ENCODE measurements around the gene ETV5. TPM values are rescaled to one million over a fixed set of nuclear protein-coding genes. Genes with fewer than 3 reads are reported as not detected.

The ETV5 gene
- polyA plus RNA-seq, 2 donors, result 1.0 to 2.0 TPM

- 60 to 68% methylated on average over 12 of the region's 12 CpGs for WGBS, 2 donors
- H3K27ac ChIP-seq (ENCODE audit: low read depth in 2 of 2, low read length in 1 of 2), result no peak overlapping the region
- peaks cover 3 to 4% of the 10 kb centered on the region in 2 donors for H3K4me1 ChIP-seq (ENCODE audit: control insufficient read depth in 2 of 2, insufficient read depth in 2 of 2, low read length in 1 of 2)
- H3K36me3 ChIP-seq (ENCODE audit: control insufficient read depth in 2 of 2, insufficient read depth in 2 of 2, low read length in 1 of 2), result no peaks in the 10 kb centered on the region
- H3K4me3 ChIP-seq (ENCODE audit: low read depth in 1 of 2, low read length in 2 of 2), result no peak overlapping the region
- peaks cover 0 to 5% of the 10 kb centered on the region in 2 donors for H3K27me3 ChIP-seq (ENCODE audit: control insufficient read depth in 1 of 2, insufficient read depth in 2 of 2, low read length in 2 of 2)
- H3K9me3 ChIP-seq (ENCODE audit: control insufficient read depth in 2 of 2, insufficient read depth in 1 of 2, low read depth in 1 of 2, low read length in 1 of 2), result no peaks in the 10 kb centered on the region
These were observed 2.4 kb upstream of the ETV5 start for GRCh38 chr3:186110975-186111974.

GRCh38 chr3:186109897-186110803 lies 1.3 kb upstream of the ETV5 start:
- Histone ChIP-seq H3K4me3 (ENCODE audit: low read depth in 1 of 2, low read length in 2 of 2) (peak overlapping the region; percentile 17 to 39), H3K9me3 (ENCODE audit: control insufficient read depth in 2 of 2, insufficient read depth in 1 of 2, low read depth in 1 of 2, low read length in 1 of 2) (no peaks in the 10 kb centered on the region), H3K36me3 (ENCODE audit: control insufficient read depth in 2 of 2, insufficient read depth in 2 of 2, low read length in 1 of 2) (no peaks in the 10 kb centered on the region), H3K4me1 (ENCODE audit: control insufficient read depth in 2 of 2, insufficient read depth in 2 of 2, low read length in 1 of 2) (peaks cover 3 to 4% of the 10 kb centered on the region in 2 donors), H3K27me3 (ENCODE audit: control insufficient read depth in 1 of 2, insufficient read depth in 2 of 2, low read length in 2 of 2) (peaks cover 0 to 4% of the 10 kb centered on the region in 2 donors), H3K27ac (ENCODE audit: low read depth in 2 of 2, low read length in 1 of 2) (peak overlapping the region; percentile 15 to 40)
- WGBS, 2 donors, result 9 to 11% methylated on average over 35 of the region's 35 CpGs

- no peaks in the 10 kb centered on the region for H3K27me3 ChIP-seq (ENCODE audit: control insufficient read depth in 1 of 2, insufficient read depth in 2 of 2, low read length in 2 of 2)
- peak overlapping the region; percentile 54 to 67 for H3K4me3 ChIP-seq (ENCODE audit: low read depth in 1 of 2, low read length in 2 of 2)
- H3K27ac ChIP-seq (ENCODE audit: low read depth in 2 of 2, low read length in 1 of 2), result peak overlapping the region; percentile 47 to 78
- H3K36me3 ChIP-seq (ENCODE audit: control insufficient read depth in 2 of 2, insufficient read depth in 2 of 2, low read length in 1 of 2), result no peaks in the 10 kb centered on the region
- 0 to 1% methylated on average over 61 to 69 of the region's 69 CpGs for WGBS, 2 donors
- H3K9me3 ChIP-seq (ENCODE audit: control insufficient read depth in 2 of 2, insufficient read depth in 1 of 2, low read depth in 1 of 2, low read length in 1 of 2), result no peaks in the 10 kb centered on the region
- H3K4me1 ChIP-seq (ENCODE audit: control insufficient read depth in 2 of 2, insufficient read depth in 2 of 2, low read length in 1 of 2), result peaks cover 3 to 4% of the 10 kb centered on the region in 2 donors
These were observed 566 bp downstream of the ETV5 start for GRCh38 chr3:186108106-186108940.

- no peaks in the 10 kb centered on the region for H3K9me3 ChIP-seq (ENCODE audit: control insufficient read depth in 2 of 2, insufficient read depth in 1 of 2, low read depth in 1 of 2, low read length in 1 of 2)
- peak overlapping the region in 1 of 2 donors; percentile 34 for H3K27ac ChIP-seq (ENCODE audit: low read depth in 2 of 2, low read length in 1 of 2)
- WGBS, 2 donors, result 4% methylated on average over 44 to 45 of the region's 45 CpGs
- H3K36me3 ChIP-seq (ENCODE audit: control insufficient read depth in 2 of 2, insufficient read depth in 2 of 2, low read length in 1 of 2), result no peaks in the 10 kb centered on the region
- peak overlapping the region; percentile 54 to 67 for H3K4me3 ChIP-seq (ENCODE audit: low read depth in 1 of 2, low read length in 2 of 2)
- peaks cover 3 to 4% of the 10 kb centered on the region in 2 donors for H3K4me1 ChIP-seq (ENCODE audit: control insufficient read depth in 2 of 2, insufficient read depth in 2 of 2, low read length in 1 of 2)
- no peaks in the 10 kb centered on the region for H3K27me3 ChIP-seq (ENCODE audit: control insufficient read depth in 1 of 2, insufficient read depth in 2 of 2, low read length in 2 of 2)
These were observed 1.4 kb downstream of the ETV5 start for GRCh38 chr3:186107215-186108105.

GRCh38 chr3:186105543-186105942 lies 3.3 kb downstream of the ETV5 start:
- WGBS, 2 donors, result 69 to 80% methylated on average over 6 of the region's 6 CpGs
- Histone ChIP-seq H3K9me3 (ENCODE audit: control insufficient read depth in 2 of 2, insufficient read depth in 1 of 2, low read depth in 1 of 2, low read length in 1 of 2) (no peaks in the 10 kb centered on the region), H3K4me1 (ENCODE audit: control insufficient read depth in 2 of 2, insufficient read depth in 2 of 2, low read length in 1 of 2) (peaks cover 3 to 4% of the 10 kb centered on the region in 2 donors), H3K4me3 (ENCODE audit: low read depth in 1 of 2, low read length in 2 of 2) (no peak overlapping the region), H3K36me3 (ENCODE audit: control insufficient read depth in 2 of 2, insufficient read depth in 2 of 2, low read length in 1 of 2) (no peaks in the 10 kb centered on the region), H3K27ac (ENCODE audit: low read depth in 2 of 2, low read length in 1 of 2) (no peak overlapping the region), H3K27me3 (ENCODE audit: control insufficient read depth in 1 of 2, insufficient read depth in 2 of 2, low read length in 2 of 2) (no peaks in the 10 kb centered on the region)

GRCh38 chr3:186102687-186103086 lies 6.2 kb downstream of the ETV5 start:
- no peaks in the 10 kb centered on the region for H3K9me3 ChIP-seq (ENCODE audit: control insufficient read depth in 2 of 2, insufficient read depth in 1 of 2, low read depth in 1 of 2, low read length in 1 of 2)
- H3K4me1 ChIP-seq (ENCODE audit: control insufficient read depth in 2 of 2, insufficient read depth in 2 of 2, low read length in 1 of 2), result peaks cover 0 to 2% of the 10 kb centered on the region in 2 donors
- no peaks in the 10 kb centered on the region for H3K27me3 ChIP-seq (ENCODE audit: control insufficient read depth in 1 of 2, insufficient read depth in 2 of 2, low read length in 2 of 2)
- no peaks in the 10 kb centered on the region for H3K36me3 ChIP-seq (ENCODE audit: control insufficient read depth in 2 of 2, insufficient read depth in 2 of 2, low read length in 1 of 2)
- WGBS, 2 donors, result 37 to 55% methylated on average over 4 of the region's 4 CpGs
- no peak overlapping the region for H3K27ac ChIP-seq (ENCODE audit: low read depth in 2 of 2, low read length in 1 of 2)
- H3K4me3 ChIP-seq (ENCODE audit: low read depth in 1 of 2, low read length in 2 of 2), result no peak overlapping the region

GRCh38 chr3:186100398-186100797 lies 8.5 kb downstream of the ETV5 start:
- Histone ChIP-seq H3K27ac (ENCODE audit: low read depth in 2 of 2, low read length in 1 of 2) (no peak overlapping the region), H3K4me1 (ENCODE audit: control insufficient read depth in 2 of 2, insufficient read depth in 2 of 2, low read length in 1 of 2) (peaks cover 0 to 5% of the 10 kb centered on the region in 2 donors), H3K36me3 (ENCODE audit: control insufficient read depth in 2 of 2, insufficient read depth in 2 of 2, low read length in 1 of 2) (no peaks in the 10 kb centered on the region), H3K27me3 (ENCODE audit: control insufficient read depth in 1 of 2, insufficient read depth in 2 of 2, low read length in 2 of 2) (no peaks in the 10 kb centered on the region), H3K4me3 (ENCODE audit: low read depth in 1 of 2, low read length in 2 of 2) (no peak overlapping the region), H3K9me3 (ENCODE audit: control insufficient read depth in 2 of 2, insufficient read depth in 1 of 2, low read depth in 1 of 2, low read length in 1 of 2) (no peaks in the 10 kb centered on the region)
- 63 to 70% methylated on average over 3 of the region's 3 CpGs for WGBS, 2 donors

- no peak overlapping the region for H3K4me3 ChIP-seq (ENCODE audit: low read depth in 1 of 2, low read length in 2 of 2)
- no peak overlapping the region for H3K27ac ChIP-seq (ENCODE audit: low read depth in 2 of 2, low read length in 1 of 2)
- WGBS, 2 donors, result 34 to 45% methylated on average over 5 of the region's 5 CpGs
- H3K4me1 ChIP-seq (ENCODE audit: control insufficient read depth in 2 of 2, insufficient read depth in 2 of 2, low read length in 1 of 2), result peaks cover 0 to 5% of the 10 kb centered on the region in 2 donors
- no peaks in the 10 kb centered on the region for H3K36me3 ChIP-seq (ENCODE audit: control insufficient read depth in 2 of 2, insufficient read depth in 2 of 2, low read length in 1 of 2)
- no peaks in the 10 kb centered on the region for H3K9me3 ChIP-seq (ENCODE audit: control insufficient read depth in 2 of 2, insufficient read depth in 1 of 2, low read depth in 1 of 2, low read length in 1 of 2)
- H3K27me3 ChIP-seq (ENCODE audit: control insufficient read depth in 1 of 2, insufficient read depth in 2 of 2, low read length in 2 of 2), result no peaks in the 10 kb centered on the region
These were observed 9.7 kb downstream of the ETV5 start for GRCh38 chr3:186099178-186099577.

Data from esophagus (tissue), 2 donors.